Stimulated activated CD8-positive, alpha-beta memory T cell treated with anti-CD3 and anti-CD28 coated beads, Interleukin-4, amount 100 ng/mL, for 4 hours (primary cell): ENCODE results near the gene AADAC.
"Not testable (repeated sequence)": the region's sequence is repeated elsewhere in the genome, so short reads cannot be mapped to it uniquely, and the experiment has no call there.

Source experiments
- DNase-seq, 2 donors: peaks; one replicate each; pipeline ENCODE4 v3.0.0-alpha.2; 2020; ENCODE audit warnings: low read depth in 2 of 2, low spot score in 1 of 2

The AADAC gene

DNA sequence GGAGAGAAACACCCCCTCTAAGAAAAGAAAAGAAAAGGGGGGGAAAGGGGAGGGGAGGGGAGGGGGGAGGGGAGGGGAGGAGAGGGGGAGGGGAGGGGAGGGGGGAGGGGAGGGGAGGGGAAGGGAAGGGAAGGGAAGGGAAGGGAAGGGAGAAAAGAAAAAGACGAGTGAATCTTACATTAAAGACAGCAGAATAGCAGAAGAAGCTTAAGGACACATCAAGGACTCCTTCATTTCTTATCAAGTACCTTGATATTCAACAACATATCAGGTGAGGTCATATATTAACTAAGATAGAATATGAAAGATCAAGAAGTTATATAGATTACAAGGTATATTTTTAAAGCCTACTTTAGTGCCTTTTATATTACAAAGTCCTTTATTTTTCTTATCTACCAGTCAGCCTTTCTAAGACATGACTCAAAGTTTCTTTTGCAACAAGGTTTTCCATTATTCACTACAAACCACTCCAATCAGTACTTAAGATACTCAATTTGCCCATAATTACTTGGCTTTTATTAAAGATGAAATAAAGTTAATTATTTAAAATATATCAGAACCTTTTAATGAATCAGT, 17.7 kb upstream of the AADAC start:
- DNase-seq: no peak

DNA sequence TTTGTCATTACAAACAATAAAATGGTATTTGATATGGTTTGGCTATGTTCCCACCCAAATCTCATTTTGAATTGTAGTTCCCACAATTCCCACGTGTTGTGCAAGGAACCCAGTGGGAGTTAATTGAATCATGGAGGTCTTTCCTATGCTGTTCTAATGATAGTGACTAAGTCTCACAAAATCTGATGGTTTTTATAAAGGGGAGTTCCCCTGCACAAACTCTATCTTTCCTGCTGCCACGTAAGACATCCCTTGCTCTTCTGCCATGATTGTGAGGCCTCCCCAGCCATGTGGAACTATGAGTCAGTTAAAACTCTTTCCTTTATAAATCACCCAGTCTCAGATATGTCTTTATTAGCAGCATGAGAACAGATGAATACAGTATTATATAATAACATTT, 15.4 kb upstream of the AADAC start:
- no peak for DNase-seq

DNA sequence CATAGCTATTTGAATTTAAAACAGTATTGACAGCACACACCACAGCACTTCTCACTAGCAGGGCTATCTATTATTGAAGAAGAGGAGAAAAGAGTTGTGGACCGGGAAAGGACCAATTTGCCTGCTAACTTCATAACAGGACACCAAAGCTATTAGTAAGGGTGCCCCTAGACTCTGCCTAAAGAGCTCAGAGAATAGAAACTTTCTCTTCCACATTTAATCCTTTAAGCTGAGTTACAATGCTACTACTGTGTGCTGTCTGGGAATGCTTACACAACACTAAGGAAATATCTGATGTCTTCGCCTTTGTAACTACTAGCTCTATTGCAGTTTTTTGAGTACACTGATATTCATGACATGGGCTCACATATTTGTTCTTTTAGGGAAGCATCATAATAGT, 13.5 kb upstream of the AADAC start:
- DNase-seq: no peak

DNA sequence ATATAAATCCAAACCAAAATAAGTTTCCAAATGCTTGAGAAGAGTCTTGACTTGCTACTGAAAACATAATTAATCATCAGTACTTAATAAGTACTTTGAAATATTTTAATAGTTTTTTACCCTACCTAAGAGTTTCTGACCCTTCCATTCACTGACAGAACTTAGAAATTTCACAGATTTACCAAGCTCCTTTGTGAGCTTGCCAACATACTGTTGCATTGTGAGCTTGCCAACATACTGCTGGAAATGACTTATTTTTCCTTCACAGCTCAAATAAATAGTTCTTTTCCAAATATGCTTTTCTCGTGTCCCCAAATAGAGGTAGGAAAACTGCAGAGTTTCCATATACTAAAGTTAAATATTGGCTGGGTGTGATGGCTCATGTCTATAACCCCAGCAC, 9.6 kb upstream of the AADAC start:
- no peak for DNase-seq

DNA sequence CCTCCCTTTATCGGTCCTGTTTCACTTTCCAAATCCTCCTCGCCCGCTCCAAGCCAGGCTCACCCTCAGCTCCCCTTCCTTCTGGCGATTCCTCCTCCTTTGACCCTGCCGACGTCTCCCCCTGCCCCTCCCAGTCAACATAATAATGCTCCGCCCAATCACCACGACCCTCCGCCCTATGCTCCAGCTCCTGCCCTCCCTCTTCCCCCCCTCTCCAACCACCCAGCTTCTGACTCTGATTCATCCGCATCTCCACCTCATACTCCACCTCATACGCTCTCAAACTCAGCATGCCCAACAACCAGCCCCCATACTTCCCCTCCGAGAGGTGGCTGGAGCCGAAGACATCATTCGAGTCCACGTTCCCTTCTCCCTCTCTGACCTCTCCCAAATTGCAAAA, 7.1 kb upstream of the AADAC start:
- no peak for DNase-seq

DNA sequence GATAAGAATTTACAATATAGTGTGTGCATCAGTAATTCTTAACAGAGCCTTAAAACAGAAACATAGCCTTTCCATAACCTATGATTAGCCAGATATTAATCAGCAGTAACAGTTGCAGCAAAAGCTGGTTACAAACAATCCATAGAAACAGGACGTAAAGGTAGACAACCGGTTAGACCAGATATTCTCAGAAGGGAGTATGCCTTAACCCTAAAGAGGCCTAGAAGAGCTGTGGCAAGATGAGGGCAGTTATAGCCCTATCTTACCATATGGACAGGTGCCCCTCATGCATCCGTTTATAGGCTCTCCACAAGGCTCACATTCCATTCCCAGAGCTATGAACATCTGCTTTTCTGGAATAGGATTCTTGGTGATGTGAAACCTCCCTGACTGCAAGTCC, 5.0 kb upstream of the AADAC start:
- DNase-seq: not testable (repeated sequence)

DNA sequence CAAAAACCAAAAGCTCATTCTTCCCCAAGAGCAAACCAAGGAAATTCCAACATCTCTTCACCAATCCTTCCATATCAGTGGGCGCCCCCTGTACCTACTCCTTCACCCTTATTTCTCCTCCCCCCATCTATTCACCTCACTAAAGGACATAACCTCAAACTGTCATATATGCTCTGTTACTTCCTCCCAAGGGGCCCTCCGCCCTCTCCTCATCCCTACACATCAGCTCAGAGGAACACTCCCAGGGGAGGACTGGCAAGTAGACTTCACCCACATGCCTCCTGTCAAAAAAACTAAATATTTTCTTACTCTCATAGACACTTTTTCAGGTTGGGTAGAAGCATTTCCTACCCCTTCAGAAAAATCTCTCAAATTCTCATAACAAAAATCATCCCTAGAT, 2.4 kb upstream of the AADAC start:
- no peak for DNase-seq

DNA sequence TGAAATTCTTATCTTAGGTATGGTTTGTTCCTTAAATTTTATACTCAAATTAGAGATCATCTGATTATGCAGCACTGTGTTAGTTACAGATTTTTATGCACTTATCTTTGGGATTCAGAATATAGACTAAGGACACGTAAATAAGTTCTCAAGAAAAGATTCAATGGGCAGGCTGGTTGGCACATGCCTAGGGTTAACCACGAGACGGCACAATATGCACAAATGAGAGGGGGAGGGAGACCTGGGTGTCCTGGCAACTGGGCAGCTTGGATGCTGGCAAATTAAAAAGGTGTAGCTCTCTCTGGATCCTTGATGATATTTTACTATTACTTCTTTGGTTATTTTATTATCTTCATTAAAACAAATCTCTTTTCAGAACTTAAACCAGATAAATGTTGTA, 672 bp downstream of the AADAC start:
- no peak for DNase-seq

DNA sequence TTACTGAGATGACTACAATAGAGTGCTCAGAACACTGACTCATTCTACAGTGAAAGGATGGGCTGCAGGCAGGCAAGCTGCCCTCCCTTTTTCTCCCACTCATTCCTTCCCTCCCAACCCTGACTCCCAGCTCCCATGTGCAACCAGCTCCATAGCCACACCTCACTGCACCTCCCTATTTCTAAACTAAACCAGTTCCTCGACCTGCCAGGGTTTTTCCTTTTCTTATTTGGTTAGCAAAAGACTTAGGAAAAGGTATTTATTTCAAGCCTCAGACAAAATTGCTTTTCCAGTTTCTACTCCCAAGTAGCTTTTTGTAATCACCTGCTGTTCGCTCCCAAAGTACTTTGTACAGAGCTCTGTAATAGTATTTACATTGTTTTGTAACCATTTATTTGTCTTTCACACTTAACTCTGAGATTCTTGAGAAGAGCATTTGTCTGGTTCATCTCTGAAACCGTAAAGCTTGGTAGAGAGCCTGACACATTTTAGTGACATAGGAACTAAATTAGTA, 2.2 kb downstream of the AADAC start:
- DNase-seq: no peak

DNA sequence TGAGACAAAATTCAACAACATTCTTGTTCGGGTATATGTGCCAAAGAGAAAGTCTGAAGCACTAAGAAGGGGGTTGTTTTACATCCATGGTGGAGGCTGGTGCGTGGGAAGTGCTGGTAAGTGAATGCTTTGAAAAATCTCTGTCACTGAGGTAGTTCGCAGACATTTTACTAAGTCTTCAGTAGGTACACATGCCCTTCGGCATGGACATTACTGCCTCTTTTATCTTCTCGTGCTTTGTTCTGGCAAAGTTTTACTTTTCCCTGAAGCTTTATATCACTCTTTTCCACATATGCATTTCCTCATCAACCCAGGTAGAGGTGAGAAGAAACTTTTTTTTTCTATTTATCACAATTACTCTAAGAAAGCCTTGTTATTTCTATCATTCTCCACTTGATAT, 3.6 kb downstream of the AADAC start:
- DNase-seq: no peak

DNA sequence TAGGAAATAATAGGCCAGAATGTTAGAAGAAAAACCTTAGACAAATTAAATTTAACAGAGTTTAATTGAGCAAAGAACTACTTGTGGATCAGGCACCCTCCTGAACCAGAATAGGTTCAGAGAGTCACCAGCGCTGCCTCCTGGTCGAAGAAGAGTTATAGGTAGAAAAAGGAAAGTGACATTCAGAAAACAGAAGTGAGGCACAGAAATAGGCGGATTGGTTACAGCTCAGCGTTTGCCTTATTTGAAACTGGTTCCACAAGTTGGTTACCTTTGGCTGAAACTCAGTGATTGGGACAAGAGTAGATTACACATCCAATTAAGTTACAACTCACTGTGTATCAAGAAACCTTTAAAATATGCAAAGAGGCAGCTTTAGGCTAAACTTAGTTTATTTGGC, 4.4 kb downstream of the AADAC start:
- no peak for DNase-seq

DNA sequence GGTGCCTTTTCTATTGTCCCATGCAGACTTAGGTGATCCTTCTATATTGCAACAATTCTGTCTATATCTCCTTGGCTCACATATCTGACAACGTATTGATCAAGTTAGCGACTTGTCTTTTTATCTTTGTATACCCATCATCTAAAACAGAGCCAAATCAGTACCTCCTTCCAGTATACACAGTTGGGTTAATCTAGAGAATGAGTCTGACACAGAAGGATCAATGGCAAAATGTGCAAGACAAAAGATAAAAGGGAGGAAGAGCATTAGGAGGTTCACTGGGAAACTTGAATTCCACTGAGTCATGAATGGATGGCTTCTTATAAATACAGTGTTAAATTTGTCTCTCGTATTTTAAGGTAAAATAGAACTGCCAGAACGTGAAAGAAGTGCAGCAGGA, 6.0 kb downstream of the AADAC start:
- DNase-seq: no peak

DNA sequence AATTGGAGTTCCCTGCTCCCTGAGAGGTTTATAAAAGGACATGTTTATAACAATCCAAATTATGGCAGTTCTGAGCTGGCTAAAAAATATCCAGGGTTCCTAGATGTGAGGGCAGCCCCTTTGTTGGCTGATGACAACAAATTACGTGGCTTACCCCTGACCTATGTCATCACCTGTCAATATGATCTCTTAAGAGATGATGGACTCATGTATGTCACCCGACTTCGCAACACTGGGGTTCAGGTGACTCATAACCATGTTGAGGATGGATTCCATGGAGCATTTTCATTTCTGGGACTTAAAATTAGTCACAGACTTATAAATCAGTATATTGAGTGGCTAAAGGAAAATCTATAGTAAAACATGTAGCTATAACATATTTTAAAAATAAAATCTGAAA, 13.9 kb downstream of the AADAC start:
- no peak for DNase-seq

DNA sequence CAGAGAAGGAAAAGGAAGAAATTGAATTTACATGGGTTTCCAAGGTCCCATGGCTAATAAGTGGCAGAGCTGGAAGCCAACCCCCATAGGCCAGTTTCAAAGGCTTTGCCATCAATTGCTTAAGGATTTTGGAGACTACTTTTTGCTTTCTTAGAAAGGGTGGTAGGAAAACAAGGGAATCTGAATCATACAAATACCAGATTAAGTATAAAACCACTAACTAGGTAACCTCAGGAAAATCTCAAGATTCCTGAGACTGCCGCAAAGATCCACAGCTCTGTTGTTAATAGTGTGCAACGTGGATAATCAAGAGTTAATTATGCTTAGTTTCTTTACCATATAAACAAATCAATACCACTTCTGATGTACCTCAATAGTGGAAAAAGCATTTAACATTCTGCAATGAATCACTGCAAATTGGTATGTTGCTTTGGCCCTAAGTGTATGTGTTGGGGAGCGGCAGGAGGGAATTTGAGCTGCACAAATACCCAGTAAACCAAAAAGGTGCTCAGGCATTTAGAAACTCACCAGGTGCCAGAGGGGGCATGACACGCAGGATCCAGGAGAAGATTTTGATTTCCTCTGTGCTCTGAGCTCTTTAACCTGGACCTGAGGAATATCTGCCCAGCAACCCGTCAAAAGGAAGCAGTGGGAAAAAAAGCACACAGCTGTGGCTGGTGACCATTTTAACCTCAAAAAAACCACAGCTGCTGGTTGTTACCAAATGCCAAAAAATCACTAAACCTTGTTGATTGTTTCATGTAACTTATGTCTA, 22.0 kb downstream of the AADAC start:
- DNase-seq: no peak

DNA sequence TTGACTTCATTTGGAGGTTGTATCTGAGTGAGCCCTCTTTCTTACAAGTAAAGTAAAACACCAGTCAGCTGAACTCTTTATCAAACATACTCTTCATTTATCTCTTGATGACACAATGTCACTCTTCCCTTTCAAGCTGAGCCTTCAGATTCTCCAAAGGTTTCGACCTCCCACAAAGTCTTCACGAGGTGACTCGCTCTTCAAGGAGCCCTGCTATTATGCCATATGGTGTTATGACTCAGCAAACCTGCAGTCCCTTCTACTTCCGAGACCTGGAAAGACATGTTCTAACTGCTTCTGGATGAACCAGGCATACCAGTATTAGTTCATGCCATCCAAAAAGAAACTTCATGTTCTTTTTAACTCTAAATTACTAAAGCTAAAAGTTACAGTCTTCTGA, 23.1 kb downstream of the AADAC start:
- DNase-seq: no peak

DNA sequence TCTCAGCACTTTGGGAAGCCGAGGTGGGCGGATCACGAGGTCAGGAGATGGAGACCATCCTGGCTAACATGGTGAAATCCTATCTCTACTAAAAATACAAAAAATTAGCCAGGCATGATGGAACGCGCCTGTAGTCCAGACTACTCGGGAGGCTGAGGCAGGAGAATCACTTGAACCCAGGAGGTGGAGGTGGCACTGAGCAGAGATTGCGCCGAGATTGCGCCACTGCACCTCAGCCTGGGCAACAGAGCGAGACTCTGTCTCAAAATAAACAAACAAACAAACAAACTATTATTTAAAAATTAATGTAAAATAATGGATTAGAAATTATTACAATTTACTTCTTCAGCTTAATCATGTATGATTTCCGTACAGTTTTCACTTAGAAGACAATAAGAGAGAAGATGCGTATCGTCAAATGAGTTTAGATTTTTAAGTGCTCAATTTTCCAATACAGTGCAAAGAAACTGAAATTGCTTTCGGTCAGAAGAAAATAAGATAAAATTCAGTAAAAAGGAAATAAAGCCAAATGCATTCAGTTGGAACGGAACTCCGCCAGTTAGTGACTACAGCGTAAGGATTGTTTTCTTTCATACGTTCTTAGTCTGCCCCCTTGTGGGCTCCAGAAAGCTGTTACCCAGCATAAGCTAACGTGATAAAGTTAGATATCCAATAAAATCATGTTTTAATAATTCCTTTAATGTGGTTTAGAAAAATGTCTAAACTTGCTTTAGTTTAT, 24.8 kb downstream of the AADAC start:
- no peak for DNase-seq

DNA sequence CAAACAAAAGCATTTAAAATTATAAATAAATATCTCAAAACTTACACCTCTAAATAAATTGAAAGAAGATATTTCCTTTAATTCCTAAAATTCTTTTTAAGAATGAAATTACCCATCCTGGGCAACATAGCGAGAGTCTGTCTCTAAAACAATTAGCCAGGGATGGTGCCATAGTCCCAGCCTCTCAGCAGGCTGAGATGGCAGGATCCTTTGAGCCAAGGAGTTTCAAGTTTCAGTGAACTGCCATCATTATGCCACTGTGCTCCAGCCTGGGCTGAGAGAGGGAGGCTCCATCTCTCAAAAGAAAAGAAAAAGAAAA, 25.4 kb downstream of the AADAC start:
- DNase-seq: no peak

DNA sequence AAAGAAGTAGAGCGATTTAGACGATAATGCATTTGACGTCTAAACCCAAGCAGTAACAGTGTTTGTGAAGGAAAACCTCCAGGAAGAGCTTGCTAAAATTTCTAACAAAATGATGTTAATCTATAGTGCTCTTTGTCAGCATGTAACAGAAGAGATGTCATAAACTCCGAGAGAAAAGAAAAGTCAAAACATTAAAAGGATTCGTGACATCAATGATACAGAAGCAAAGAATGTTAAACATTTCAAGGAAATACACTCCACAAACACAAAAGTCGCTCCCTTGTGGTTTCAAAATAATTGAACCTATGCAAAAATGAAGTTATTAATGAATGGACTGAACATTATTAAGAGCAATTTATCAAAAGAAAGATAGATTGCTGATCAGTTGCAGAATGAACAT, 27.9 kb downstream of the AADAC start:
- no peak for DNase-seq

DNA sequence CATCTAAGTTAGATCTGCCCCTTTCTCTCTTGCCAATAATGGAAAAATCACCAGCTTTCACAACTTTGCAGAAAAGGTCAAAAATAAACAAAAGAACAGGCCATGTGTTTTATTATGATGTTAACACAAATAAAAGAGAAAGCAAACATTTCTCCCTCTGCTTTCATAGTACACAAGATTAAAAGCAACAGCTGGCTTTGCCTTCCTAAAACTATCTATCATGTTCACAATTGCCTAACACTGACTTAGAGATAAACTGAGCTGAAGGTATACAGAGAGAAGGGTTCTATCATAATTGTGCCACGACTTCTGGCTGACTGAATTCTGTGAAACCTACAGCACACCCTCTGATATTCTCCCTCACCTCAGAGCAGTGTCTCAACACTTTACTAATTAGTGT, 29.4 kb downstream of the AADAC start:
- no peak for DNase-seq

DNA sequence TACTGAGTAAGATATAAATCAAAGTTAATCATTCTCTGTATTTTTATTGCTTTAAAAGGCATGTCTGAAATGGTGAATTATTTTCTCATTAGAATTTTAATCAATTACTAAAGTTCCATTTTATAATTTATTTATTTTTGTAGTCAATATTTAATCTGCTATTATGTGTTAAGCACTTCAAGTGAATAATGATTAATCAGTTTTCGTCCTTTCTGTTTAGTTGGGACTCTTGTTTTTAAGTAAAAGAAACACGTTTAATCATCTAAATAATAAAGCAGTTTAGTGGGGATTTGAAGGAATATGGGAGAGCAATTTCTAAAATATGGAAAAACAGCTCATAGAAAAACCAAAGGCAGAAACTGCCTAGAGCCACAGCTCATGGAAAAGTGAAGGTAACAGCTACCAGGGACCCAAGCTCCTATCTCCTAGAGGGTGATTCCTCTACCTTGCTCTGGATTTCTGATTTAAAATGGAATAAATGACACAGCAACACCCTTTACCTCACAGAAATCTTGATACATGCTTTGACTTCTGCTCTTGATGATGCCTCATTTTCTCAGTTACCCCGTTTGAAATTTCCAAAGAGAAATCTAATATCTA, 31.5 kb downstream of the AADAC start:
- DNase-seq: no peak

DNA sequence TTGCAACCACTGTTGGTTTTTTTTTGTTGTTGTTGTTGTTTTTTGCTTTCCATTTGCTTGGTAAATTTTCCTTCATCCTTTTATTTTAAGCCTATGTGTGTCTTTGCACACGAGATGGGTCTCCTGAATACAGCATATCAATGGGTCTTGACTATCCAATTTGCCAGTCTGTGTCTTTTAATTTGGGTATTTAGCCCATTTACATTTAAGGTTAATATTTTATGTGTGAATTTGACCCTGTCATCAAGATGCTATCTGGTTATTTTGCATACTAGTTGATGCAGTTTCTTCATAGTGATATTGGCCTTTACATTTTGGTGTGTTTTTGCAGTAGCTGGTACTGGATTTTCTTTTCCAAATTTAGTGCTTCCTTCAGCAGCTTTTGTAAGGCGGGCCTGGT, 36.1 kb downstream of the AADAC start:
- DNase-seq: not testable (repeated sequence)
